ENCODE results near the gene DSP. TPM values are rescaled to one million over a fixed set of nuclear protein-coding genes. Genes with fewer than 3 reads are reported as not detected.

Gene DSP
- total and polyA plus RNA-seq, 10 of the 15 experiments (the other 5 are each of a cell fraction or from before 2014, with no cell fraction given) = under 0.01 to 0.36 (median 0.04) TPM; not detected in 4

DNA sequence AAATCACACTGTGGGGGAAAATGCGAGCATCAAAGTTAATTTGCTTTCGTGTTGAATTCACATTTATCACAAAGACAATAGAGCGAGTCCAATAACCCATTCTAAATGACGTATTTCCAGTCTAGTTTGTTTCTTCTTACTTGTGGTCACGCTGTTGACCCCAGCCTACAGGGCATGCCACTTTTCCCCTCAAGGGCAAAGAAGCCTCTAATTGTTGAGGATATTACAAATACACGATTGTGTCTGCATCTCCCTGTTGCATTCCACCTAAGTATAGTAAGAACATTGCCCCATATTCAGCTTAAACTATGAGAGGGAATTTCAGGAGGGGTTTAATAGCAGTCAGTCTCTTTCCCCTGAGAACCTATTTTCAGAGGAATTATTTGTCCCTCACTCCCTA, 37.4 kb upstream of the DSP start:
- Histone ChIP-seq H3K9ac (ENCODE audit: control insufficient read depth, insufficient read depth, low read length) (no peak overlapping the region), H3K4me2 (ENCODE audit: control insufficient read depth, insufficient read depth) (no peak overlapping the region), H4K20me1 (ENCODE audit: control insufficient read depth, insufficient read depth) (no peaks in the 10 kb centered on the region), H3K27ac (ENCODE audit: control insufficient read depth, insufficient read depth) (no peak overlapping the region), H3K36me3 (ENCODE audit: control insufficient read depth in 2 of 2, insufficient read depth in 2 of 2, low read length in 1 of 2) (no peaks in the 10 kb centered on the region), H3K4me1 (ENCODE audit: control insufficient read depth, insufficient read depth, low read length) (no peaks in the 10 kb centered on the region), H3K9me3 (replicated peaks; ENCODE audit: control insufficient read depth, insufficient read depth, low read length) (no peaks in the 10 kb centered on the region), H3K27me3 (replicated peaks in 1 of 2; ENCODE audit: control insufficient read depth in 2 of 2, insufficient read depth in 2 of 2, low read length in 1 of 2) (peaks cover 0 to 4% of the 10 kb centered on the region in 2 experiments; a peak in 2 of 4 replicates), H3K79me2 (ENCODE audit: control insufficient read depth, insufficient read depth, low read length) (no peaks in the 10 kb centered on the region), H3K4me3 (no peak overlapping the region), H2AFZ (ENCODE audit: control insufficient read depth, low read depth, low read length) (no peak overlapping the region)
- ChIA-PET SMC1A (ENCODE audit: uncharacterized antibody, unreplicated experiment) (no interaction called here), POLR2A (no interaction called here), CTCF (no interaction called here), RAD21 (ENCODE audit: unreplicated experiment) (no interaction called here)
- FAIRE-seq (no peak), DNase-seq (ENCODE audit: low read depth, low spot score) (no peak), ATAC-seq (no peak)
- 45% methylated on average over 6 of the region's 6 CpGs for WGBS (ENCODE audit: insufficient coverage, insufficient replicate concordance, low lambda C conversion rate, missing lambda C conversion rate)
- BruUV-seq (replicated peaks) = no TSS peak
- intact Hi-C loops (cut with micrococcal nuclease; ENCODE audit: unreplicated experiment) = no loop called here
- in situ Hi-C loops (cut with MboI) = no loop called here
- TF ChIP-seq SPI1 (IDR thresholded peaks at IDR 0.05; ENCODE audit: borderline replicate concordance, insufficient read depth, low read depth, low read length) = no peak
- TF ChIP-seq EZH2 (IDR thresholded peaks at IDR 0.05; ENCODE audit: borderline replicate concordance, control insufficient read depth, low read depth, low read length) = no peak
- no peak for TF ChIP-seq GATAD2B (conservative IDR thresholded peaks at IDR 0.05; ENCODE audit: low read depth)
- TF ChIP-seq IRF3 (IDR thresholded peaks at IDR 0.05) = no peak
- no peak for TF ChIP-seq RFX5 (IDR thresholded peaks at IDR 0.05; ENCODE audit: low read depth, low read length)
- TF ChIP-seq RAD51 (IDR thresholded peaks at IDR 0.05) = no peak
- TF ChIP-seq NR2F1 (conservative IDR thresholded peaks at IDR 0.05) = no peak
- TF ChIP-seq, protein P1, sequence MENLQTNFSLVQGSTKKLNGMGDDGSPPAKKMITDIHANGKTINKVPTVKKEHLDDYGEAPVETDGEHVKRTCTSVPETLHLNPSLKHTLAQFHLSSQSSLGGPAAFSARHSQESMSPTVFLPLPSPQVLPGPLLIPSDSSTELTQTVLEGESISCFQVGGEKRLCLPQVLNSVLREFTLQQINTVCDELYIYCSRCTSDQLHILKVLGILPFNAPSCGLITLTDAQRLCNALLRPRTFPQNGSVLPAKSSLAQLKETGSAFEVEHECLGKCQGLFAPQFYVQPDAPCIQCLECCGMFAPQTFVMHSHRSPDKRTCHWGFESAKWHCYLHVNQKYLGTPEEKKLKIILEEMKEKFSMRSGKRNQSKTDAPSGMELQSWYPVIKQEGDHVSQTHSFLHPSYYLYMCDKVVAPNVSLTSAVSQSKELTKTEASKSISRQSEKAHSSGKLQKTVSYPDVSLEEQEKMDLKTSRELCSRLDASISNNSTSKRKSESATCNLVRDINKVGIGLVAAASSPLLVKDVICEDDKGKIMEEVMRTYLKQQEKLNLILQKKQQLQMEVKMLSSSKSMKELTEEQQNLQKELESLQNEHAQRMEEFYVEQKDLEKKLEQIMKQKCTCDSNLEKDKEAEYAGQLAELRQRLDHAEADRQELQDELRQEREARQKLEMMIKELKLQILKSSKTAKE (IDR thresholded peaks at IDR 0.05; ENCODE audit: low read depth, poor library complexity, severe bottlenecking) = no peak
- no peak for TF ChIP-seq PML (IDR thresholded peaks at IDR 0.05; ENCODE audit: low read length)
- TF ChIP-seq, protein P2, sequence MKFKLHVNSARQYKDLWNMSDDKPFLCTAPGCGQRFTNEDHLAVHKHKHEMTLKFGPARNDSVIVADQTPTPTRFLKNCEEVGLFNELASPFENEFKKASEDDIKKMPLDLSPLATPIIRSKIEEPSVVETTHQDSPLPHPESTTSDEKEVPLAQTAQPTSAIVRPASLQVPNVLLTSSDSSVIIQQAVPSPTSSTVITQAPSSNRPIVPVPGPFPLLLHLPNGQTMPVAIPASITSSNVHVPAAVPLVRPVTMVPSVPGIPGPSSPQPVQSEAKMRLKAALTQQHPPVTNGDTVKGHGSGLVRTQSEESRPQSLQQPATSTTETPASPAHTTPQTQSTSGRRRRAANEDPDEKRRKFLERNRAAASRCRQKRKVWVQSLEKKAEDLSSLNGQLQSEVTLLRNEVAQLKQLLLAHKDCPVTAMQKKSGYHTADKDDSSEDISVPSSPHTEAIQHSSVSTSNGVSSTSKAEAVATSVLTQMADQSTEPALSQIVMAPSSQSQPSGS (IDR thresholded peaks at IDR 0.05; ENCODE audit: low read length) = no peak
- TF ChIP-seq ZNF217 (IDR thresholded peaks at IDR 0.05) = no peak
- no peak for TF ChIP-seq HDGF (IDR thresholded peaks at IDR 0.05)
